D721Med (cell line): Measurements from ENCODE around the gene AP1AR.
"Not testable (repeated sequence)": the region's sequence is repeated elsewhere in the genome, so short reads cannot be mapped to it uniquely, and the experiment has no call there.

ENCODE experiments used
- DNase-seq: peaks from one replicate; pipeline ENCODE4 v3.0.0; 2011; ENCODE audit warnings: low spot score; ENCODE audit not compliant: insufficient read length
- FAIRE-seq: peaks from 2 replicates; lab custom pipeline; 2011; peaks lifted over from hg19 to GRCh38; lab: Jason Lieb, UNC
- TF ChIP-seq, protein P1 (sequence below): IDR thresholded peaks from 2 replicates; pipeline ENCODE4 v1.5.1; 2012; ENCODE audit warnings: mild to moderate bottlenecking, control low read depth; ENCODE audit not compliant: insufficient read depth; ENCODE audit errors: missing control alignments

The AP1AR gene

GRCh38 chr4:112189754-112190153 is 41.8 kb upstream of the AP1AR start:
- FAIRE-seq (no peak), DNase-seq (no peak)

DNA sequence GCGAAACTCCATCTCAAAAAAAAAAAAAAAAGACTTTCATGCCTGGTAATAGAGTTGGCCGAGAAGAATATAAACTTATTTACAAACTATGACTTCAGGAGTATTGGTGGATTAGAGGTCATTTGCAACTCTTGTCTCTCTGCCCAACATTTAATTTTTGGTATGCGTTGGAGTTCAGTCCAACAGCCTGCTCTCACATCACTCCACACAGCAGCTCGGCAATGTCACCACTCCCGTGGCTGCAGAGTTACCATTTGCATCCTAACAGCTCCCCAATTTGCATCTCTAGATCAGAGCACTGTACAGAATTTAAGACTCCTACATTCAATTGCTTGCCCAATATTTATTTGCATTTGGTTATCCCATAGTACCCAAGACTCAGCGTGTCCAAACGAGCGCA is 40.9 kb upstream of the AP1AR start:
- TF ChIP-seq, protein P1, sequence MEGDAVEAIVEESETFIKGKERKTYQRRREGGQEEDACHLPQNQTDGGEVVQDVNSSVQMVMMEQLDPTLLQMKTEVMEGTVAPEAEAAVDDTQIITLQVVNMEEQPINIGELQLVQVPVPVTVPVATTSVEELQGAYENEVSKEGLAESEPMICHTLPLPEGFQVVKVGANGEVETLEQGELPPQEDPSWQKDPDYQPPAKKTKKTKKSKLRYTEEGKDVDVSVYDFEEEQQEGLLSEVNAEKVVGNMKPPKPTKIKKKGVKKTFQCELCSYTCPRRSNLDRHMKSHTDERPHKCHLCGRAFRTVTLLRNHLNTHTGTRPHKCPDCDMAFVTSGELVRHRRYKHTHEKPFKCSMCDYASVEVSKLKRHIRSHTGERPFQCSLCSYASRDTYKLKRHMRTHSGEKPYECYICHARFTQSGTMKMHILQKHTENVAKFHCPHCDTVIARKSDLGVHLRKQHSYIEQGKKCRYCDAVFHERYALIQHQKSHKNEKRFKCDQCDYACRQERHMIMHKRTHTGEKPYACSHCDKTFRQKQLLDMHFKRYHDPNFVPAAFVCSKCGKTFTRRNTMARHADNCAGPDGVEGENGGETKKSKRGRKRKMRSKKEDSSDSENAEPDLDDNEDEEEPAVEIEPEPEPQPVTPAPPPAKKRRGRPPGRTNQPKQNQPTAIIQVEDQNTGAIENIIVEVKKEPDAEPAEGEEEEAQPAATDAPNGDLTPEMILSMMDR = no peak
- no peak for DNase-seq
- no peak for FAIRE-seq

More at GRCh38 chr4:112189754-112190153, 41.8 kb upstream of the AP1AR start:
- TF ChIP-seq, protein P1 = no peak

GRCh38 chr4:112196461-112196860 is 35.1 kb upstream of the AP1AR start:
- peak; percentile 19 for DNase-seq
- TF ChIP-seq, protein P1 = no peak
- FAIRE-seq = peak; percentile 71

GRCh38 chr4:112199041-112199440 is 32.5 kb upstream of the AP1AR start:
- TF ChIP-seq, protein P1 = no peak
- DNase-seq (no peak), FAIRE-seq (no peak)

- TF ChIP-seq, protein P1 = no peak
- FAIRE-seq (no peak), DNase-seq (no peak)
Measured at GRCh38 chr4:112201915-112202505, 29.6 kb upstream of the AP1AR start.

GRCh38 chr4:112203593-112203992 is 28.0 kb upstream of the AP1AR start:
- TF ChIP-seq, protein P1 = no peak
- FAIRE-seq = no peak
- no peak for DNase-seq

- TF ChIP-seq, protein P1 = no peak
- FAIRE-seq (no peak), DNase-seq (no peak)
Measured at GRCh38 chr4:112206431-112206830, 25.2 kb upstream of the AP1AR start.

DNA sequence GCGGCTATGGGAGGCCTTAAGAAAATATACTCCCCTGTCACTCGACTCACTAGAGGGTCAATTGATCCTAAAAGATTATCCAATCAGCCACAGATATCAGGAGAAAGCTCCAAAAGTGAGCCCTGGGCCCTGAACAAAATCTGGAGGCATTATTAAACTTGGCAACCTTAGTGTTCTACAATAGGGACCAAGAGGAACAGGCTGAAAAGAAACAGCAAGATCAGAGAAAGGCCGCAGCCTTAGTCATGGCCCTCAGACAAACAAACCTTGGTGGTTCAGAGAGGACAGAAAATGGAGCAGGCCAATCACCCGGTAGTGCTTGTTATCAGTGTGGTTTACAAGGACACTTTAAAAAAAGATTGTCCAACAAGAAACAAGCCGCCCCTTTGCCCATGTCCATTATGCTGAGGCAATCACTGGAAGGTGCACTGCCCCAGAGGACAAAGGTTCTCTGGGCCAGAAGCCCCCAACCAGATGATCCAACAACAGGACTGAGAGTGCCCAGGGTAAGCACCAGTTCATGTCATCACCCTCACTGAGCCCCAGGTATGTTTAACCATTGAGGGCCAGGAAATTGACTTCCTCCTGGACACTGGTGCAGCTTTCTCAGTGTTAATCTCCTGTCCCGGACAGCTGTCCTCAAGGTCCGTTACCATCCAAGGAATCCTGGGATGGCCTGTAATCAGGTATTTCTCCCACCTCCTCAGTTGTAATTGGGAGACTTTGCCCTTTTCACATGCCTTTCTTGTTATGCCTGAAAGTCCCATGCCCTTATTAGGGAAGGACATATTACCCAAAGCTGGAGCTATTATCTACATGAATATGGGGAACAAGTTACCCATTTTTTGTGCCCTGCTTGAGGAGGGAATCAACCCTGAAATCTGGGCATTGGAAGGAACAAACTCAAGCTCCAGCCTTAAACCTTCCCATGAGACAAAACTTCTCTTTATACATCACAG is 23.2 kb upstream of the AP1AR start:
- not testable (repeated sequence) for FAIRE-seq, DNase-seq
